Right atrium auricular region (tissue), 2 donors: ENCODE data around the gene TPGS1. TPM values are rescaled to one million over a fixed set of nuclear protein-coding genes. Genes with fewer than 3 reads are reported as not detected.

Source experiments
- DNase-seq: peaks from one replicate; pipeline ENCODE4 v3.0.0-alpha.2; 2019; ENCODE audit warnings: low spot score
- H3K27ac ChIP-seq, 2 donors: fragments of 200-600 bp; sonication (generic); 1 replicate in 1 of 2; 2 replicates in 1 of 2; pipeline ENCODE4 v1.5.1; 2016 to 2019
- H3K27me3 ChIP-seq, 2 donors: fragments of 200-600 bp; sonication (generic); one replicate each; pipeline versions ENCODE4 v1.5.1 to v1.6.0; 2017 to 2019
- H3K36me3 ChIP-seq: fragments of 200-600 bp; sonication (generic); one replicate; pipeline ENCODE4 v1.5.1; 2016
- H3K4me1 ChIP-seq, 2 donors: fragments of 200-600 bp; sonication (generic); one replicate each; pipeline versions ENCODE4 v1.5.1 to v1.6.0; 2017 to 2019
- H3K4me3 ChIP-seq, 2 donors: fragments of 200-600 bp; sonication (generic); 1 replicate in 1 of 2; 2 replicates in 1 of 2; pipeline ENCODE4 v1.5.1; 2017 to 2019; ENCODE audit warnings: mild to moderate bottlenecking in 1 of 2, moderate library complexity in 1 of 2
- H3K9me3 ChIP-seq, 2 donors: fragments of 200-600 bp; sonication (generic); one replicate each; pipeline ENCODE4 v1.5.1; 2019
- total RNA-seq, 2 donors: library from RNA; depleted of rRNA; stranded (reverse); fragments of >200 nt; gene quantifications; one replicate each; pipeline ENCODE4 v1.1.0, GENCODE V29; 2016
- TF ChIP-seq, protein P1 (sequence below), 2 donors: fragments of 200-600 bp; sonication (generic); IDR thresholded peaks; one replicate each; pipeline ENCODE4 v1.5.1; 2019; ENCODE audit warnings: antibody characterized with exemption in 2 of 2

TPGS1 gene
- total RNA-seq, 2 donors from 2014 or later = 30.3 to 33.2 TPM

DNA sequence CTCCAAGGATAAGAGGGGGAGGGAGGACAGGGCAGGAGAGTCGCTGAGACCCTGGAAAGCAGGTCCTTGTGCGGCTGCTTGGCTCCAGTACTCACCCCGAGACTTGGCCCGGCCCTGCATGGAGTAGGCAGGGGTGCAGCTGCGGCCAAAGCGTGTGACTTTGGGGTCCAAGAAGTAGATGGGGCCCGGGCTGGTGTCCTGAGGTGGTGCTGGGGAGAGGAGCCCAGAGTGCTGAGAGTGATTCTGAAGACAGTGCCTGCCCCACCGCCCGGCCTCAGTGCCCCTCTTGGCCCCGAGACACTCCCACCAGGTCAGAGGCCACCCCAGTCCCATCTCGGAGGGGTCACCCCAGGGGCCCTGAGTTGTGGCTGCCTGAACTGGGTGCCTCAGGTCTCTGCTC is 39.7 kb upstream of the TPGS1 start:
- H3K4me1 ChIP-seq = no peaks in the 10 kb centered on the region
- H3K9me3 ChIP-seq = no peaks in the 10 kb centered on the region

DNA sequence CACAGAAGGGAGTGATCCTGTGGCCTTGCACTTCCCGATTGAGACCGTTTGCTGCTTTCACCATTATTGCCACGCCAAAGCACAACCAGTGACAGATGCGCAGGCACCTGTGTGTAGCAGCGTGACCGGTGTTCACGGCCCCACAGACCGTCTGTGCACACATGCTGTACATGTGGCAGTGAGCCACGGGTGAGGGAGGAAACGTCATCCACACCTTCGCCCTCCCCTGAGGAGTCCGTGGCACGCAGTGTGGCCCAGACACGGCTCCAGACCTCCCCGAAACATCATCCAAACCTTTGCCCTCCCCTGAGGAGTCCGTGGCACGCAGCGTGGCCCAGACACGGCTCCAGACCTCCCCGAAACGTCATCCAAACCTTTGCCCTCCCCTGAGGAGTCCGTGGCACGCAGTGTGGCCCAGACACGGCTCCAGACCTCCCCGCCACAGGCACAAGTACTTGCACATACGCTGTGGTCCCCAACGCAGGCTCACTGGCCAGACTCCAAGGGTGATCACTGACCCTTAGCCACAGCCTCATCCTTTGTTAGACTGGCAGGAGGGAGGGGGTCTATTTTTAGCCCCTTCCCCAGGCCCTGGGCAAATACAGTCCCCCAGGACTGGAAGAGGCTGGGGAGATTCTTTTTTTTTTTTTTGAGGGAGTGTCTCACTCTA is 38.6 kb upstream of the TPGS1 start:
- no peaks in the 10 kb centered on the region for H3K36me3 ChIP-seq
- H3K4me3 ChIP-seq = no peak overlapping the region
- no peak overlapping the region for H3K27ac ChIP-seq
- no peaks in the 10 kb centered on the region for H3K27me3 ChIP-seq
- DNase-seq = no peak
- no peaks in the 10 kb centered on the region for H3K4me1 ChIP-seq
- TF ChIP-seq, protein P1, sequence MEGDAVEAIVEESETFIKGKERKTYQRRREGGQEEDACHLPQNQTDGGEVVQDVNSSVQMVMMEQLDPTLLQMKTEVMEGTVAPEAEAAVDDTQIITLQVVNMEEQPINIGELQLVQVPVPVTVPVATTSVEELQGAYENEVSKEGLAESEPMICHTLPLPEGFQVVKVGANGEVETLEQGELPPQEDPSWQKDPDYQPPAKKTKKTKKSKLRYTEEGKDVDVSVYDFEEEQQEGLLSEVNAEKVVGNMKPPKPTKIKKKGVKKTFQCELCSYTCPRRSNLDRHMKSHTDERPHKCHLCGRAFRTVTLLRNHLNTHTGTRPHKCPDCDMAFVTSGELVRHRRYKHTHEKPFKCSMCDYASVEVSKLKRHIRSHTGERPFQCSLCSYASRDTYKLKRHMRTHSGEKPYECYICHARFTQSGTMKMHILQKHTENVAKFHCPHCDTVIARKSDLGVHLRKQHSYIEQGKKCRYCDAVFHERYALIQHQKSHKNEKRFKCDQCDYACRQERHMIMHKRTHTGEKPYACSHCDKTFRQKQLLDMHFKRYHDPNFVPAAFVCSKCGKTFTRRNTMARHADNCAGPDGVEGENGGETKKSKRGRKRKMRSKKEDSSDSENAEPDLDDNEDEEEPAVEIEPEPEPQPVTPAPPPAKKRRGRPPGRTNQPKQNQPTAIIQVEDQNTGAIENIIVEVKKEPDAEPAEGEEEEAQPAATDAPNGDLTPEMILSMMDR (IDR thresholded peaks at IDR 0.05) = no peak
- no peaks in the 10 kb centered on the region for H3K9me3 ChIP-seq

More for the DNA sequence above, 39.7 kb upstream of the TPGS1 start:
- Histone ChIP-seq H3K27me3 (no peaks in the 10 kb centered on the region), H3K4me3 (no peak overlapping the region), H3K27ac (no peak overlapping the region), H3K36me3 (no peaks in the 10 kb centered on the region)
- DNase-seq = no peak
- TF ChIP-seq, protein P1 (IDR thresholded peaks at IDR 0.05) = no peak

DNA sequence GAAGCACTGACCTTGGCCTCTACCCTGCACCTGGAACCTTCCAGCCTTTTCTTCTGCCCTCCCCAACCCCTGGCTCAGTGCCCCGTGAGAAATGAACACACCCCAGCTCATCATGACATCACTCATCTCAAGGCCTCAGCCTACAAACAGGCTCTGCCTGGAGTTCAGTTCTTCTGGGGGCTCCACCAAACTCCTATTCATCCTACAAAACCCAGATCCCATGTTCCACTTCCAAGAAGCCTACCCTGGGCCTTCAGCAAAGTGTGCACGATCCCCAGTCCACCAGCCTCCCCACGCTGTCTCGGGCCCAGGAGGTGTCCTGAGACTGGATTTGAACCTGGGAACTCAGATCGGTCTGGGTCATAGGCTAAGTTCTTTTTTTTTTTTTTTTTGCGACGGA is 37.5 kb upstream of the TPGS1 start:
- Histone ChIP-seq H3K4me3 (no peak overlapping the region), H3K9me3 (no peaks in the 10 kb centered on the region), H3K4me1 (no peaks in the 10 kb centered on the region), H3K27me3 (no peaks in the 10 kb centered on the region), H3K27ac (no peak overlapping the region), H3K36me3 (no peaks in the 10 kb centered on the region)
- DNase-seq = no peak
- TF ChIP-seq, protein P1 (IDR thresholded peaks at IDR 0.05) = no peak

DNA sequence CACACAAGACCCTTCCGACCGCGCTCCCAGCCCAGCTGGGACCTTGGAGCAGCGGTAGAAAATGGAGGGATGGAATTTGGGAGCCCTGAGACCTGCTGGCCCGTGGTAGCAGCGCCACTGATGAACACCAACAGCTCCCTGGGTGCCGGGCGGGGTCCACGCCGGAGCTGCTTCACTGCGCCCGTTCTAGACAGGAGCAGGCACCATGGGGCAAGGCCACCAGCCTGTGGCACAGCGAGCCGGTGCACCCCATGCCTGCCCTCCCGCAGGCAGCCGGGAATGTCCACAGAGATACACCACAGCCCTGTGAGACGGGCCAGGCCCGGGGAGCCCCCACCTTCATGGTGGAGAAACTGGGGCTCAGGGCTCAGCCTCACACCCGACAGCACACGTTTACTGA is 36.6 kb upstream of the TPGS1 start:
- DNase-seq = no peak
- Histone ChIP-seq H3K4me1 (no peaks in the 10 kb centered on the region), H3K9me3 (no peaks in the 10 kb centered on the region), H3K4me3 (no peak overlapping the region), H3K27ac (no peak overlapping the region), H3K27me3 (no peaks in the 10 kb centered on the region), H3K36me3 (no peaks in the 10 kb centered on the region)
- TF ChIP-seq, protein P1 (IDR thresholded peaks at IDR 0.05) = no peak

DNA sequence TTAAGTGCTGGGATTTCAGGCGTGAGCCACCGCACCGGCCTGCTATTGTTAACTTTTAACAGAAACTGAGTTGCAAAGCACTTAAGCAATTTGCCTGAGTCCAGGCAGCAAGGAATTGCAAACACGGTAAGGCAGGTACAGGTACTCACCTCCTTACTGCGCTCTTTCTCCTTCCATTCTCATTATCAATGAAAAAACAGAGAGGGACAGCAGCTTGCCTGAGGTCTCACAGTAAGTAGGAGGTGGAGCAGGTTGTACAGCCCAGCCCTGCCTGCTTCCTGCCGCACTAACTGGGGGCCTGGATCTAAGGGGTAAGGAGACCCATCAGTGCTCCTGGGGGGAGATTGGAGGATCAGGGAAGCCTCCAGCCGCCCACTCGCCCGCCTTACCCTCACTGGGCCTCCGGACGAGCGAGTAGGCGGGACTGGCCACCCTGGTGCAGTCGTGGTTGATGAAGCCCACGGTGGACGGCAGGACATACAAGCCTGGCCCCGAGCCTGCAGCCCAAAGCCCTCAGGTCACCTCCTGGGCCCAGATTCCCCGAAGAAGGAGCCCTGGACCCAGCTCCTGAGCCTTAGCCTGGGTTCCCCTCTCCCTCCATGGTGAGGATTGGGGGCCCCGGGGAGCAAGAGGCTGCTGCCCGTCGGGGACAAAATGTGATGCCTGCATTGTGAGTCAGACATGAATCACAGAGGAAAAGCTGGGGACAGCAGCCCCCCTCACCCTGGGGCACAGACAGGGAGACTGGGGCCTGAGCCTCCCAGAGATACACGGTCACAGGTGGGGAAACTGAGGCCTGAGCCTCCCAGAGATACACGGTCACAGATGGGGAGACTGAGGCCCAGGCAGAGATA is 35.1 kb upstream of the TPGS1 start:
- no peak for DNase-seq
- Histone ChIP-seq H3K27ac (no peak overlapping the region), H3K9me3 (no peaks in the 10 kb centered on the region), H3K4me1 (no peaks in the 10 kb centered on the region), H3K4me3 (no peak overlapping the region), H3K27me3 (no peaks in the 10 kb centered on the region), H3K36me3 (no peaks in the 10 kb centered on the region)
- TF ChIP-seq, protein P1 (IDR thresholded peaks at IDR 0.05) = no peak
